Adipocyte (in vitro differentiated cells): ENCODE results near the gene STRADB.

ENCODE experiments used
- DNase-seq: peaks from one replicate; pipeline ENCODE4 v3.0.0-alpha.2; 2015; ENCODE audit warnings: low read depth
- H3K27me3 ChIP-seq: replicated peaks from 2 replicates; pipeline ENCODE4 v1.7.0; 2013; ENCODE audit warnings: mild to moderate bottlenecking, low read length, moderate library complexity; ENCODE audit not compliant: control insufficient read depth, insufficient read depth
- H3K36me3 ChIP-seq: 2 replicates; pipeline ENCODE4 v1.7.0; 2013; ENCODE audit warnings: low read length, mild to moderate bottlenecking, moderate library complexity; ENCODE audit not compliant: control insufficient read depth, insufficient read depth, severe bottlenecking
- H3K4me1 ChIP-seq: 2 replicates; pipeline ENCODE4 v1.7.0; 2013; ENCODE audit warnings: mild to moderate bottlenecking, low read length, moderate library complexity; ENCODE audit not compliant: control insufficient read depth, insufficient read depth
- H3K4me3 ChIP-seq: 2 replicates; pipeline ENCODE4 v1.7.0; 2013; ENCODE audit warnings: mild to moderate bottlenecking, low read length, moderate library complexity
- H3K9ac ChIP-seq: 2 replicates; pipeline ENCODE4 v1.7.0; 2013; ENCODE audit warnings: mild to moderate bottlenecking, low read length, moderate library complexity
- H3K9me3 ChIP-seq: 2 replicates; pipeline ENCODE4 v1.7.0; 2013; ENCODE audit warnings: mild to moderate bottlenecking, low read length, moderate library complexity; ENCODE audit not compliant: control insufficient read depth

Gene STRADB

DNA sequence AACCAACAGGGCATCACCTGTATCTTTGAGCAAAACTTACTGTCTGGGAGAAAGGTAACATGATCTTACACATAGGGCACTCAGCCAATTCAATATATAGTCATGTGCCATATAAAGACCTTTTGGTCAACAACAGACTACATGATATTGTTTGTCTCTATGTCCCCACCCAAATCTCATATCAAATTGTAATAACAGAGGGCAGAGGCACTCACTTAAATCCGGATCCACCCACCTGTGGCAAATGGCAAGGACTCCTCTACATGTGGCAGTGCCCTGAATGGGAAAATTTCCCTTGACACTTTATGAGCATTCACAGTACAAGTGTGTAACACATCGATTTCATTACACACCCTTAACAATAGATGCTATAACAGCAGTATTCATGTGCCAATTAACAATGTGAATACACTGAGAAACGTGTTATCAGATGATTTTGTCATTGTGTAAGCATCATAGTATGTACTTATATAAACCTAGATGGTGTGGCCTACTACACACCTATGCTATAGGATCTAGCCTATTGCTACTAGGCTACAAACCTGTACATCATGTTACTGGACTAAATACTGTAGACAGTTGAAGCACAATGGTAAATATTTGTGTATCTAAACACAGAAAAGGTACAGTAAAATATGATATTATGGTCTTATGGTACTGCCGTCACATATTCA lies 64.2 kb downstream of the STRADB start:
- peaks cover 5% of the 10 kb centered on the region for H3K9me3 ChIP-seq
- H3K9ac ChIP-seq, result no peak overlapping the region
- no peaks in the 10 kb centered on the region for H3K36me3 ChIP-seq
- H3K4me1 ChIP-seq, result no peaks in the 10 kb centered on the region
- H3K27me3 ChIP-seq, result peaks cover 5% of the 10 kb centered on the region
- H3K4me3 ChIP-seq, result no peak overlapping the region
- no peak for DNase-seq

DNA sequence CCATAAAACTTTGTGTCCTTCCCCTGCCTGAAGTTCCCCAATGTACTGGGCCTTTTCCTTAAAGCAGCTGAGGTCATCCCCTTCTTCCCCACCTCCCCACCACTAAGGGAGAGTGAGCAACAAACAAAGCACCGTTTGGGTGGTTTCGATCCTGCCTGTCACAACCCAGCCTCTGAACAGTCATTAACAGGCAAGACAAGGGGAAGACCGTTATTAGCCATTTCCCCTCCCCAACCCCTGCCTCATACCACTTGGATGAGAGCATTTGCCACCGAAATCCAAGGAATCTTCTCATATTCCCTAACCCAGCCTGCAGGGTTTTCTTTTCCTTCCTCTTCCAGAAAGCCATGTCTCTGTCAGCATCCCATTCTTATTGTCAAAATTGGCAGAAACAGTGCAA lies 65.6 kb downstream of the STRADB start:
- peak; percentile 7 for DNase-seq
- H3K4me3 ChIP-seq, result no peak overlapping the region
- peaks cover 5% of the 10 kb centered on the region for H3K27me3 ChIP-seq
- H3K9ac ChIP-seq, result no peak overlapping the region
- no peaks in the 10 kb centered on the region for H3K4me1 ChIP-seq
- peaks cover 11% of the 10 kb centered on the region for H3K9me3 ChIP-seq
- no peaks in the 10 kb centered on the region for H3K36me3 ChIP-seq

DNA sequence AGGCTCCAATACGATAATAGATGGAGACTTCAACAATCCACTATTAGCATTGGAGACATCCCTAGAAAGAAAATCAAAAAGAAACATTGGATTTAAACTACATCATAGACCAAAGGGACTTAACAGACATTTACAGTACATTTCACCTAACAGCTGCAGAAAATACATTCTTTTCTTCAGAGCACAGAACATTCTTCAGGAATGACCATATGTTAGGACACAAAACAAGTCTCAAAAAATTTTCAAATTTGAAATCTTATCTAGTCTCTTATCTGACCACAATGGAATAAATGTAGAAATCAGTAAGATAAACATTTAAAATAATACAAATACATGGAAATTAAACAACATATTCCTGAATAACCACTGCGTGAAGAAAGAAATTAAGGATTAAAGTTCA lies 68.7 kb downstream of the STRADB start:
- H3K36me3 ChIP-seq, result no peaks in the 10 kb centered on the region
- H3K9ac ChIP-seq, result no peak overlapping the region
- H3K4me3 ChIP-seq, result no peak overlapping the region
- DNase-seq, result peak; percentile 33
- H3K4me1 ChIP-seq, result peaks cover 8% of the 10 kb centered on the region
- H3K27me3 ChIP-seq, result peaks cover 5% of the 10 kb centered on the region
- H3K9me3 ChIP-seq, result peaks cover 25% of the 10 kb centered on the region

DNA sequence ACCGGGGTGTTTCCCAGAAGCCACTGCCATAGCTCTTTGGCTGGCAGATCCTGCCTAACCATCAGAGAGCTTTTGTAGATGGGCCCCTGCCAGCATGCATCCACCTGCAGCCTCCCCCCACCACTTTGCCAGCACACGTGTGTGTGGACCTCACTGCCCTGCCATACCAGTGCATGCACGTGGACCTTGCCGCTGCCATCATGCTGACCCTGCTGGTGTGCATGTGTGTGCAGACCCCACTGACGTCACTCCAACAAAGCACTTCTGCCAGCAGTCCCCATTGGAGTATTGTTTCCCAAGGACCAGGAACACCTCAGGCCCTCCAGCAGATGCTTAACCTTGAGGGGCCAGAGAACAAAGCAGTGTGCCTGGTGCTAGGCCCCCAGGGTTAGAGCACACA lies 71.4 kb downstream of the STRADB start:
- H3K4me3 ChIP-seq, result no peak overlapping the region
- H3K36me3 ChIP-seq, result no peaks in the 10 kb centered on the region
- peaks cover 49% of the 10 kb centered on the region for H3K9me3 ChIP-seq
- peaks cover 8% of the 10 kb centered on the region for H3K4me1 ChIP-seq
- no peak for DNase-seq
- H3K9ac ChIP-seq, result no peak overlapping the region
- no peaks in the 10 kb centered on the region for H3K27me3 ChIP-seq

DNA sequence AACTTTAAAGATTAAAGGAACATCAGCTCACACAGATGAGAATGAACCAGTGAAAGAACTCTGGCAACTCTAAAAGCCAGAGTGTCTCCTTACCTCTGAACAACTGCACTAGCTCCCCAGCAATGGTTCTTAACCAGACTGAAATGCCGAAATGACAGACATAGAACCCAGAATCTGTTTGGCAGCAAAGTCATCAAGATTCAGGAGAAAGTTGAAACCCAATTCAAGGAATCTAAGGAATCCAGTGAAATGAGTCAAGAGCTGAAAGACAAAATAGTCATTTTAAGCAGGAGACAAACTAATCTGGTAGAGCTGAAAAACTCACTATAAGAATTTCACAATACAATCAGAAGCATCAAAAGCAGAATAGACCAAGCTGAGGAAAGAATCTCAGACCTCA lies 72.0 kb downstream of the STRADB start:
- H3K4me1 ChIP-seq, result peaks cover 8% of the 10 kb centered on the region
- peak; percentile 35 for DNase-seq
- H3K27me3 ChIP-seq, result peaks cover 2% of the 10 kb centered on the region
- no peak overlapping the region for H3K4me3 ChIP-seq
- H3K9ac ChIP-seq, result no peak overlapping the region
- H3K36me3 ChIP-seq, result no peaks in the 10 kb centered on the region
- H3K9me3 ChIP-seq, result peaks cover 54% of the 10 kb centered on the region
